Suprapubic skin (tissue), 4 donors: ENCODE measurements around the gene LY6G6F. TPM values are rescaled to one million over a fixed set of nuclear protein-coding genes. Genes with fewer than 3 reads are reported as not detected.

Experiments used
- DNase-seq, 2 donors: peaks; one replicate each; pipeline ENCODE4 v3.0.0-alpha.2; 2019; ENCODE audit warnings: low spot score in 2 of 2
- H3K27ac ChIP-seq: fragments of 200-600 bp; sonication (generic); one replicate; pipeline ENCODE4 v1.5.1; 2019
- H3K27me3 ChIP-seq: fragments of 200-600 bp; sonication (generic); one replicate; pipeline ENCODE4 v1.5.1; 2019
- H3K36me3 ChIP-seq: fragments of 200-600 bp; sonication (generic); one replicate; pipeline ENCODE4 v1.5.1; 2019
- H3K4me1 ChIP-seq: fragments of 200-600 bp; sonication (generic); one replicate; pipeline ENCODE4 v1.5.1; 2019
- H3K4me3 ChIP-seq: fragments of 200-600 bp; sonication (generic); one replicate; pipeline ENCODE4 v1.5.1; 2019; ENCODE audit warnings: mild to moderate bottlenecking
- H3K9me3 ChIP-seq: fragments of 200-600 bp; sonication (generic); one replicate; pipeline ENCODE4 v1.5.1; 2019
- EP300 ChIP-seq: sonication (generic); formaldehyde crosslinking; IDR thresholded peaks from one replicate; pipeline ENCODE4 v1.6.1; 2017; ENCODE audit warnings: antibody characterized with exemption
- POLR2A ChIP-seq, 2 donors: fragments of 450-650 bp; IDR thresholded peaks; one replicate each; pipeline ENCODE4 v1.6.1; 2017; ENCODE audit warnings: antibody characterized with exemption in 2 of 2, mild to moderate bottlenecking in 2 of 2, moderate library complexity in 2 of 2
- POLR2AphosphoS5 ChIP-seq, 3 donors: sonication (generic); formaldehyde crosslinking; IDR thresholded peaks; one replicate each; pipeline ENCODE4 v1.6.1; 2017; ENCODE audit warnings: antibody characterized with exemption in 3 of 3
- WGBS: methylation state at CpG from one replicate; pipeline ENCODE4 v1.1.5; 2018; 5-methylcytosine and 5-hydroxymethylcytosine counted together
- total RNA-seq, 4 donors: library from RNA; depleted of rRNA; stranded (reverse); fragments of >200 nt; gene quantifications; one replicate each; pipeline ENCODE4 v1.1.0, GENCODE V29; 2016
- TF ChIP-seq, protein P1 (sequence below), 2 donors: fragments of 200-600 bp in 1 of 2; fragments of 450-650 bp in 1 of 2; sonication (generic) in 1 of 2; IDR thresholded peaks; one replicate each; pipeline ENCODE4 v1.5.1; 2016 to 2019; ENCODE audit warnings: antibody characterized with exemption in 2 of 2, mild to moderate bottlenecking in 1 of 2, moderate library complexity in 1 of 2

LY6G6F gene
- total RNA-seq, 4 donors from 2014 or later = not detected

DNA sequence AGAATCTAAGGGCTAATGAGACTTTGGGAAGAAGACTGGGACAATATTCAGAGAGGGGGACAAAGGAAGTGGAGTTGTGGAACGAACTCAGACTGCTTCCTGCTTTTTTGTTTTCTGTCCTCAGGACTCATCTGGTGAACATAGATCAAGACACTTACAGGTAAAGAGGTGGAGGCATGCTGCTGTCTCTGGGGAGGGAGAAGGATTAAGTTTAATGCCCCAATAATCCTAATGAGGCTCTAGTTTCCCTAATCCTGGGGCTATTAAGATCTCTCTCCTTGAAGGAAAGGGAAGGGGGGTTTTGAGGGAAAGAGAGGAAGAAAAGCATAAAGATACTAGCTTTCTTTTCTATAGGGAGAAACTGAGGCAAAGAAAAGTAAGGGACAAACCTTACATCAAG is 37.8 kb downstream of the LY6G6F start:
- Histone ChIP-seq H3K27ac (no peak overlapping the region), H3K27me3 (no peaks in the 10 kb centered on the region), H3K36me3 (peaks cover 15% of the 10 kb centered on the region), H3K4me1 (peaks cover 11% of the 10 kb centered on the region), H3K4me3 (no peak overlapping the region), H3K9me3 (no peaks in the 10 kb centered on the region)
- WGBS = 89% methylated on average over 1 of the region's 1 CpG
- no peak for TF ChIP-seq POLR2AphosphoS5 (IDR thresholded peaks at IDR 0.05)
- TF ChIP-seq, protein P1, sequence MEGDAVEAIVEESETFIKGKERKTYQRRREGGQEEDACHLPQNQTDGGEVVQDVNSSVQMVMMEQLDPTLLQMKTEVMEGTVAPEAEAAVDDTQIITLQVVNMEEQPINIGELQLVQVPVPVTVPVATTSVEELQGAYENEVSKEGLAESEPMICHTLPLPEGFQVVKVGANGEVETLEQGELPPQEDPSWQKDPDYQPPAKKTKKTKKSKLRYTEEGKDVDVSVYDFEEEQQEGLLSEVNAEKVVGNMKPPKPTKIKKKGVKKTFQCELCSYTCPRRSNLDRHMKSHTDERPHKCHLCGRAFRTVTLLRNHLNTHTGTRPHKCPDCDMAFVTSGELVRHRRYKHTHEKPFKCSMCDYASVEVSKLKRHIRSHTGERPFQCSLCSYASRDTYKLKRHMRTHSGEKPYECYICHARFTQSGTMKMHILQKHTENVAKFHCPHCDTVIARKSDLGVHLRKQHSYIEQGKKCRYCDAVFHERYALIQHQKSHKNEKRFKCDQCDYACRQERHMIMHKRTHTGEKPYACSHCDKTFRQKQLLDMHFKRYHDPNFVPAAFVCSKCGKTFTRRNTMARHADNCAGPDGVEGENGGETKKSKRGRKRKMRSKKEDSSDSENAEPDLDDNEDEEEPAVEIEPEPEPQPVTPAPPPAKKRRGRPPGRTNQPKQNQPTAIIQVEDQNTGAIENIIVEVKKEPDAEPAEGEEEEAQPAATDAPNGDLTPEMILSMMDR (IDR thresholded peaks at IDR 0.05) = no peak
- TF ChIP-seq POLR2A (IDR thresholded peaks at IDR 0.05) = no peak
- no peak for TF ChIP-seq EP300
- DNase-seq = no peak

GRCh38 chr6:31749301-31750036 is 42.8 kb downstream of the LY6G6F start:
- Histone ChIP-seq H3K4me1 (no peaks in the 10 kb centered on the region), H3K4me3 (no peak overlapping the region), H3K9me3 (no peaks in the 10 kb centered on the region), H3K27ac (no peak overlapping the region), H3K36me3 (peaks cover 9% of the 10 kb centered on the region), H3K27me3 (no peaks in the 10 kb centered on the region)
- 89% methylated on average over 8 of the region's 8 CpGs for WGBS
- no peak for DNase-seq
- no peak for TF ChIP-seq POLR2A (IDR thresholded peaks at IDR 0.05)
- TF ChIP-seq EP300 = no peak
- no peak for TF ChIP-seq POLR2AphosphoS5 (IDR thresholded peaks at IDR 0.05)
- TF ChIP-seq, protein P1 (IDR thresholded peaks at IDR 0.05) = no peak

- TF ChIP-seq, protein P1 (IDR thresholded peaks at IDR 0.05) = no peak
- no peak for TF ChIP-seq POLR2AphosphoS5 (IDR thresholded peaks at IDR 0.05)
- no peak for TF ChIP-seq EP300
- no peak for TF ChIP-seq POLR2A (IDR thresholded peaks at IDR 0.05)
- WGBS = 94% methylated on average over 7 of the region's 7 CpGs
Measured at GRCh38 chr6:31750411-31751022, 43.9 kb downstream of the LY6G6F start.

DNA sequence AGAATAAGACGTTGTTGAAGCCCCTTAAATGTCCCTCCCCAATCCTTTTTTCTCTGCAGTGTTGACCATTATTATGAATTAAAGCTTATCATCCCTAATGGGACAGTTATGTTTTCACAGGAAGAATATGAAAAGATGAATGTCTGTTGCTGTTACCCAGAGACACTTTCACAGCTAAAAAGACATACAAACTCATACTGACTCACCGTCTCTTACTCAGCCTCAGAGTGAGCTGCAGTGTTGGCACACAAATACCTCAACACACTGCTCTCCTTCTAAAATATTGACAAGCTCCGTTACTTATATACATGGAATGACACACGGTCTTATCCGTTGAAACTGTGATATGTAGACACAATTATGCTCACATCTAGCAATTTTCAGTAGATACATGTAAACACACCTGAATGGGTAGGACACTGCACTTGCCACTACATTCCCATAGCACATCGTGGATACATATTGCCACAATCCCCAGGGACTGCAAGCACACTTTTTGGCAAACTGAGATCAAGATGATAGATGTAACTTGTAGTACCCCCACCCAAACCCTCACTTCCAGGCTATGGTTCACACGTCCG is 46.2 kb downstream of the LY6G6F start:
- no peaks in the 10 kb centered on the region for H3K36me3 ChIP-seq
- DNase-seq = no peak
- H3K27ac ChIP-seq = no peak overlapping the region
- no peaks in the 10 kb centered on the region for H3K9me3 ChIP-seq
- H3K4me1 ChIP-seq = no peaks in the 10 kb centered on the region
- TF ChIP-seq, protein P1 (IDR thresholded peaks at IDR 0.05) = no peak
- no peak for TF ChIP-seq POLR2A (IDR thresholded peaks at IDR 0.05)
- no peak for TF ChIP-seq POLR2AphosphoS5 (IDR thresholded peaks at IDR 0.05)
- TF ChIP-seq EP300 = no peak
- H3K27me3 ChIP-seq = no peaks in the 10 kb centered on the region
- WGBS = 76% methylated on average over 8 of the region's 8 CpGs
- H3K4me3 ChIP-seq = no peak overlapping the region

More at GRCh38 chr6:31750411-31751022, 43.9 kb downstream of the LY6G6F start:
- Histone ChIP-seq H3K27ac (no peak overlapping the region), H3K9me3 (no peaks in the 10 kb centered on the region), H3K4me3 (no peak overlapping the region), H3K36me3 (peaks cover 9% of the 10 kb centered on the region), H3K4me1 (no peaks in the 10 kb centered on the region), H3K27me3 (no peaks in the 10 kb centered on the region)
- DNase-seq = no peak

DNA sequence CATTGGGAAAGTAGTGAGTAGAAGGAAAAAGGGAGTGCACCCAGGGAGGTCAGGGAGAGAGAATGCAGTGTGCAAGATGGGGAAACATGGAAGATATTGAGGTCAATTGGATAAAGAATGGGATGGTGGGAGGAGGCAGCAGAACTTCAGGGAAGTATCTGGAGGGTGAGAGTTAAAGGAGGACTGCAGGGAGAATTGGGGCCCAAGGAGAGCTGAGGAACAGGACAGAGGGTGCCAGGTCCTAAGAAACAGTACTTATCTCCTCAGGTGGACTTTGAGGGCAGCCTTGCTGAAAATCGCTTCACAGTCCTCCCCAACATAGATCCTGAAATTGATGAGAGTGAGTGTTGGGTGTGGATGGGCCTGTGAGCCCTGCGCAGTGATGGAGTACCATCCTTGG is 51.6 kb downstream of the LY6G6F start:
- H3K27me3 ChIP-seq = no peaks in the 10 kb centered on the region
- H3K27ac ChIP-seq = no peak overlapping the region
- H3K36me3 ChIP-seq = peaks cover 22% of the 10 kb centered on the region
- no peak for DNase-seq
- TF ChIP-seq EP300 (no peak), POLR2AphosphoS5 (IDR thresholded peaks at IDR 0.05) (no peak), POLR2A (IDR thresholded peaks at IDR 0.05) (no peak)
- TF ChIP-seq, protein P1 (IDR thresholded peaks at IDR 0.05) = no peak
- peaks cover 5% of the 10 kb centered on the region for H3K4me1 ChIP-seq
- H3K9me3 ChIP-seq = no peaks in the 10 kb centered on the region
- H3K4me3 ChIP-seq = no peak overlapping the region
- WGBS = 97% methylated on average over 2 of the region's 2 CpGs
